ENCODE results near the gene ERC2.

Gene ERC2

GRCh38 chr3:55899887-55900286 is 568.4 kb downstream of the ERC2 start:
- Histone ChIP-seq H3F3A (ENCODE audit: insufficient read depth, low read length) (no peaks in the 10 kb centered on the region), H3K27ac (ENCODE audit: low read depth, low read length, poor library complexity, severe bottlenecking) (no peak overlapping the region), H3K36me3 (ENCODE audit: insufficient read depth, low read length) (no peaks in the 10 kb centered on the region), H3K4me3 (ENCODE audit: low read depth, low read length, poor library complexity, severe bottlenecking) (no peak overlapping the region), H4K20me1 (ENCODE audit: insufficient read depth, low read length) (no peaks in the 10 kb centered on the region), H3K4me1 (ENCODE audit: insufficient read depth, low read length, severe bottlenecking) (no peaks in the 10 kb centered on the region), H3K9me2 (ENCODE audit: low read depth, low read length) (no peaks in the 10 kb centered on the region), H3K9me3 (ENCODE audit: low read length) (no peaks in the 10 kb centered on the region), H3K9ac (ENCODE audit: low read length) (no peak overlapping the region), H3K4me2 (ENCODE audit: low read length) (no peak overlapping the region), H2AFZ (ENCODE audit: low read length) (no peak overlapping the region), H3K27me3 (ENCODE audit: insufficient read depth, low read length) (no peaks in the 10 kb centered on the region), H3K79me2 (ENCODE audit: insufficient read depth, low read length) (no peaks in the 10 kb centered on the region)
- TF ChIP-seq CTCF (IDR thresholded peaks at IDR 0.05; ENCODE audit: low read length): peak; percentile 60
- TF ChIP-seq EZH2 (IDR thresholded peaks at IDR 0.05; ENCODE audit: borderline replicate concordance, low read length): no peak

GRCh38 chr3:55897573-55898224 is 570.6 kb downstream of the ERC2 start:
- H3K9me2 ChIP-seq (ENCODE audit: low read depth, low read length): no peaks in the 10 kb centered on the region
- no peaks in the 10 kb centered on the region for H4K20me1 ChIP-seq (ENCODE audit: insufficient read depth, low read length)
- H3K79me2 ChIP-seq (ENCODE audit: insufficient read depth, low read length): no peaks in the 10 kb centered on the region
- no peaks in the 10 kb centered on the region for H3K4me1 ChIP-seq (ENCODE audit: insufficient read depth, low read length, severe bottlenecking)
- no peaks in the 10 kb centered on the region for H3K9me3 ChIP-seq (ENCODE audit: low read length)
- no peak overlapping the region for H3K27ac ChIP-seq (ENCODE audit: low read depth, low read length, poor library complexity, severe bottlenecking)
- H3F3A ChIP-seq (ENCODE audit: insufficient read depth, low read length): no peaks in the 10 kb centered on the region
- H3K4me3 ChIP-seq (ENCODE audit: low read depth, low read length, poor library complexity, severe bottlenecking): no peak overlapping the region
- H3K36me3 ChIP-seq (ENCODE audit: insufficient read depth, low read length): no peaks in the 10 kb centered on the region
- no peak overlapping the region for H2AFZ ChIP-seq (ENCODE audit: low read length)
- TF ChIP-seq EZH2 (IDR thresholded peaks at IDR 0.05; ENCODE audit: borderline replicate concordance, low read length) (no peak), CTCF (IDR thresholded peaks at IDR 0.05; ENCODE audit: low read length) (peak; percentile 38; the same call in 1 of the 2 replicates)
- H3K4me2 ChIP-seq (ENCODE audit: low read length): no peak overlapping the region
- H3K27me3 ChIP-seq (ENCODE audit: insufficient read depth, low read length): no peaks in the 10 kb centered on the region
- no peak overlapping the region for H3K9ac ChIP-seq (ENCODE audit: low read length)

DNA sequence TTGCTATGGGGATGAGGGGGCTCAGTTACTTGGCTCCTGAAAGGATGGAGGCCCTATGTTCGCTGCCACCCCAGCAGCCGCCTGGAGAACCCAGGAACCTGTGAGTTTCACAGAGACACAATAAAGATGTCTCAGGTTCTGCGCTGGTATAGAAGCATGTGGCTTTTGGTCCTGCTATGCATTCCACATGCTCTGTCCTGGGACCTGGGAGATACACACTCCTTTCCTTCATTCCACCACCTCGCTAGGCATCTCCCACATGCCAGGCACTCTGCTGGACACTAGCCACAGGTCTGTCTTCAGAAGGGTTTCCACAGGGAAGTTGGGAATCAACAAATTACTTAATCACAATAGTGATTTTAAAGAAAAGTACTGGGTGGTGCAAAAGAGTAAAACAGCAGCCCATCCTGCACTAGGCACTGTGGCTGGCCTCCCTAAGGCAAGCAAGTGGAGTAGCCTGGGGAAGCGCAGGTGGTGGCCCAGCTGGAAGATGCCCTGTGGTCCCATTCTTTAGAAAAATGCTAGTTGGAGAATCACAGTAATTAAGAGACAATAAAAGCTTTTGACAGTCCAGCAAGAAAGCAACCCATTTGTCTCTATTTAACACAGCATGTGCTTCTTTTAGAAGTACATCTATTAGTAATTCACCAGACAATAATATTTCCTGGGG is 572.2 kb downstream of the ERC2 start:
- Histone ChIP-seq H3K9me2 (ENCODE audit: low read depth, low read length) (no peaks in the 10 kb centered on the region), H3K27ac (ENCODE audit: low read depth, low read length, poor library complexity, severe bottlenecking) (no peak overlapping the region), H3K4me2 (ENCODE audit: low read length) (no peak overlapping the region), H2AFZ (ENCODE audit: low read length) (no peak overlapping the region), H3K4me1 (ENCODE audit: insufficient read depth, low read length, severe bottlenecking) (no peaks in the 10 kb centered on the region), H3K79me2 (ENCODE audit: insufficient read depth, low read length) (no peaks in the 10 kb centered on the region), H3K36me3 (ENCODE audit: insufficient read depth, low read length) (no peaks in the 10 kb centered on the region), H4K20me1 (ENCODE audit: insufficient read depth, low read length) (no peaks in the 10 kb centered on the region), H3K27me3 (ENCODE audit: insufficient read depth, low read length) (no peaks in the 10 kb centered on the region), H3K9me3 (ENCODE audit: low read length) (no peaks in the 10 kb centered on the region), H3K4me3 (ENCODE audit: low read depth, low read length, poor library complexity, severe bottlenecking) (no peak overlapping the region), H3K9ac (ENCODE audit: low read length) (no peak overlapping the region), H3F3A (ENCODE audit: insufficient read depth, low read length) (no peaks in the 10 kb centered on the region)
- no peak for TF ChIP-seq CTCF (IDR thresholded peaks at IDR 0.05; ENCODE audit: low read length)
- no peak for TF ChIP-seq EZH2 (IDR thresholded peaks at IDR 0.05; ENCODE audit: borderline replicate concordance, low read length)
